Neural cell (in vitro differentiated cells): Measurements from ENCODE around the gene EDAR.

Experiments used
- EZH2 ChIP-seq: fragments of 200-600, 300-800 bp; shearing (Covaris generic), sonication (generic); IDR thresholded peaks from 2 replicates; pipeline ENCODE4 v1.6.1; 2014; ENCODE audit warnings: antibody characterized with exemption, low read length, borderline replicate concordance, mild to moderate bottlenecking; ENCODE audit not compliant: insufficient read depth, poor library complexity, severe bottlenecking
- MXI1 ChIP-seq: fragments of 450-650 bp; conservative IDR thresholded peaks from 2 replicates; pipeline ENCODE4 v1.6.1; 2014; ENCODE audit warnings: antibody characterized with exemption, mild to moderate bottlenecking; ENCODE audit not compliant: poor library complexity, severe bottlenecking
- TF ChIP-seq, protein P1 (sequence below): fragments of 450-650 bp; IDR thresholded peaks from 2 replicates; pipeline ENCODE4 v1.5.1; 2014; ENCODE audit warnings: antibody characterized with exemption, mild to moderate bottlenecking, moderate library complexity; ENCODE audit not compliant: poor library complexity, severe bottlenecking
- TF ChIP-seq, protein P2 (sequence below): IDR thresholded peaks from 2 replicates; pipeline ENCODE4 v1.6.1; 2012; ENCODE audit warnings: borderline replicate concordance

- TF ChIP-seq, protein P1, sequence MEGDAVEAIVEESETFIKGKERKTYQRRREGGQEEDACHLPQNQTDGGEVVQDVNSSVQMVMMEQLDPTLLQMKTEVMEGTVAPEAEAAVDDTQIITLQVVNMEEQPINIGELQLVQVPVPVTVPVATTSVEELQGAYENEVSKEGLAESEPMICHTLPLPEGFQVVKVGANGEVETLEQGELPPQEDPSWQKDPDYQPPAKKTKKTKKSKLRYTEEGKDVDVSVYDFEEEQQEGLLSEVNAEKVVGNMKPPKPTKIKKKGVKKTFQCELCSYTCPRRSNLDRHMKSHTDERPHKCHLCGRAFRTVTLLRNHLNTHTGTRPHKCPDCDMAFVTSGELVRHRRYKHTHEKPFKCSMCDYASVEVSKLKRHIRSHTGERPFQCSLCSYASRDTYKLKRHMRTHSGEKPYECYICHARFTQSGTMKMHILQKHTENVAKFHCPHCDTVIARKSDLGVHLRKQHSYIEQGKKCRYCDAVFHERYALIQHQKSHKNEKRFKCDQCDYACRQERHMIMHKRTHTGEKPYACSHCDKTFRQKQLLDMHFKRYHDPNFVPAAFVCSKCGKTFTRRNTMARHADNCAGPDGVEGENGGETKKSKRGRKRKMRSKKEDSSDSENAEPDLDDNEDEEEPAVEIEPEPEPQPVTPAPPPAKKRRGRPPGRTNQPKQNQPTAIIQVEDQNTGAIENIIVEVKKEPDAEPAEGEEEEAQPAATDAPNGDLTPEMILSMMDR, result no peak
- TF ChIP-seq, protein P2, sequence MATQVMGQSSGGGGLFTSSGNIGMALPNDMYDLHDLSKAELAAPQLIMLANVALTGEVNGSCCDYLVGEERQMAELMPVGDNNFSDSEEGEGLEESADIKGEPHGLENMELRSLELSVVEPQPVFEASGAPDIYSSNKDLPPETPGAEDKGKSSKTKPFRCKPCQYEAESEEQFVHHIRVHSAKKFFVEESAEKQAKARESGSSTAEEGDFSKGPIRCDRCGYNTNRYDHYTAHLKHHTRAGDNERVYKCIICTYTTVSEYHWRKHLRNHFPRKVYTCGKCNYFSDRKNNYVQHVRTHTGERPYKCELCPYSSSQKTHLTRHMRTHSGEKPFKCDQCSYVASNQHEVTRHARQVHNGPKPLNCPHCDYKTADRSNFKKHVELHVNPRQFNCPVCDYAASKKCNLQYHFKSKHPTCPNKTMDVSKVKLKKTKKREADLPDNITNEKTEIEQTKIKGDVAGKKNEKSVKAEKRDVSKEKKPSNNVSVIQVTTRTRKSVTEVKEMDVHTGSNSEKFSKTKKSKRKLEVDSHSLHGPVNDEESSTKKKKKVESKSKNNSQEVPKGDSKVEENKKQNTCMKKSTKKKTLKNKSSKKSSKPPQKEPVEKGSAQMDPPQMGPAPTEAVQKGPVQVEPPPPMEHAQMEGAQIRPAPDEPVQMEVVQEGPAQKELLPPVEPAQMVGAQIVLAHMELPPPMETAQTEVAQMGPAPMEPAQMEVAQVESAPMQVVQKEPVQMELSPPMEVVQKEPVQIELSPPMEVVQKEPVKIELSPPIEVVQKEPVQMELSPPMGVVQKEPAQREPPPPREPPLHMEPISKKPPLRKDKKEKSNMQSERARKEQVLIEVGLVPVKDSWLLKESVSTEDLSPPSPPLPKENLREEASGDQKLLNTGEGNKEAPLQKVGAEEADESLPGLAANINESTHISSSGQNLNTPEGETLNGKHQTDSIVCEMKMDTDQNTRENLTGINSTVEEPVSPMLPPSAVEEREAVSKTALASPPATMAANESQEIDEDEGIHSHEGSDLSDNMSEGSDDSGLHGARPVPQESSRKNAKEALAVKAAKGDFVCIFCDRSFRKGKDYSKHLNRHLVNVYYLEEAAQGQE, result no peak
- TF ChIP-seq MXI1 (no peak), EZH2 (no peak)
These were observed 63.7 kb downstream of the EDAR start for GRCh38 chr2:108925286-108925685.
